Activated CD4-positive, alpha-beta T cell treated with anti-CD3 and anti-CD28 coated beads for 36 hours (primary cell): Measurements from ENCODE around the gene CLRN2. TPM values are rescaled to one million over a fixed set of nuclear protein-coding genes. Genes with fewer than 3 reads are reported as not detected.
A peak's percentile ranks its signal among the peaks of the same experiment; 100 is the strongest.
"Not testable (repeated sequence)": the region's sequence is repeated elsewhere in the genome, so short reads cannot be mapped to it uniquely, and the experiment has no call there.

ENCODE experiments used
- ATAC-seq: fragments of 200-7000 bp; cut with Tn5 transposase; one replicate; pipeline ENCODE4 v1.10.0; 2021; ENCODE audit warnings: mild to moderate bottlenecking, moderate library complexity
- CTCF ChIA-PET: fragments of 350-600 bp; sonication (Branson Sonifier 250); formaldehyde crosslinking; loops from one replicate; lab custom pipeline; 2021; ENCODE audit warnings: antibody characterized with exemption; lab: Charles Lee
- POLR2A ChIA-PET: fragments of 350-600 bp; sonication (Branson Sonifier 250); formaldehyde crosslinking; loops from one replicate; lab custom pipeline; 2021; ENCODE audit warnings: antibody characterized with exemption, inconsistent platforms; lab: Charles Lee
- DNase-seq: peaks from one replicate; pipeline ENCODE4 v3.0.0-alpha.2; 2020
- H3K27ac Mint-ChIP-seq: one replicate; pipeline ENCODE4 v1.8.0; 2021; ENCODE audit warnings: mixed read lengths
- H3K27me3 Mint-ChIP-seq: one replicate; pipeline ENCODE4 v1.8.0; 2021; ENCODE audit warnings: mixed read lengths
- H3K36me3 Mint-ChIP-seq: one replicate; pipeline ENCODE4 v1.8.0; 2021; ENCODE audit warnings: low read depth, mixed read lengths
- H3K4me1 Mint-ChIP-seq: one replicate; pipeline ENCODE4 v1.8.0; 2021; ENCODE audit warnings: mixed read lengths
- H3K4me3 Mint-ChIP-seq: one replicate; pipeline ENCODE4 v1.8.0; 2021; ENCODE audit warnings: mild to moderate bottlenecking, moderate library complexity, mixed read lengths
- H3K9me3 Mint-ChIP-seq: one replicate; pipeline ENCODE4 v1.8.0; 2021; ENCODE audit warnings: low read depth, mixed read lengths
- intact Hi-C, 2 experiments: fragments of 100-400 bp; cut with DNase I in 1 of 2; cut with micrococcal nuclease in 1 of 2; formaldehyde crosslinking; loops; one replicate each; pipeline versions ENCODE4 v1.14.2 to v1.15.1; 2022 to 2024; cut with DNase I, micrococcal nuclease
- total RNA-seq, 2 experiments: library from RNA; stranded (reverse); gene quantifications; one replicate each; pipeline ENCODE4 v1.2.3, GENCODE V29; 2021

CLRN2 gene
- total RNA-seq, 2 experiments from 2014 or later, result not detected

- no peaks in the 10 kb centered on the region for H3K9me3 Mint-ChIP-seq
- ChIA-PET POLR2A (no interaction called here), CTCF (interaction anchor here (0.6 to 1.3 kb wide), 3 partner anchors 13 to 1674 kb away, joined by 4 to 7 read pairs (median 5); no protein-coding TSS in a partner anchor)
- ATAC-seq (no peak), DNase-seq (no peak)
- no peaks in the 10 kb centered on the region for H3K27me3 Mint-ChIP-seq
- peaks cover 5% of the 10 kb centered on the region for H3K4me1 Mint-ChIP-seq
- intact Hi-C loops, result no loop called here
- H3K4me3 Mint-ChIP-seq, result no peak overlapping the region
- no peak overlapping the region for H3K27ac Mint-ChIP-seq
- no peaks in the 10 kb centered on the region for H3K36me3 Mint-ChIP-seq
Observed at GRCh38 chr4:17562157-17562556, 47.2 kb downstream of the CLRN2 start.

GRCh38 chr4:17565846-17566245 lies 50.9 kb downstream of the CLRN2 start:
- ChIA-PET CTCF (interaction anchor here (0.7 kb wide), 1 partner anchor 129 kb away, joined by 4 read pairs; no protein-coding TSS in a partner anchor), POLR2A (no interaction called here)
- H3K27ac Mint-ChIP-seq, result no peak overlapping the region
- H3K9me3 Mint-ChIP-seq, result no peaks in the 10 kb centered on the region
- ATAC-seq (no peak), DNase-seq (no peak)
- H3K4me1 Mint-ChIP-seq, result peaks cover 5% of the 10 kb centered on the region
- H3K27me3 Mint-ChIP-seq, result no peaks in the 10 kb centered on the region
- H3K36me3 Mint-ChIP-seq, result no peaks in the 10 kb centered on the region
- no peak overlapping the region for H3K4me3 Mint-ChIP-seq
- intact Hi-C loops, result no loop called here

DNA sequence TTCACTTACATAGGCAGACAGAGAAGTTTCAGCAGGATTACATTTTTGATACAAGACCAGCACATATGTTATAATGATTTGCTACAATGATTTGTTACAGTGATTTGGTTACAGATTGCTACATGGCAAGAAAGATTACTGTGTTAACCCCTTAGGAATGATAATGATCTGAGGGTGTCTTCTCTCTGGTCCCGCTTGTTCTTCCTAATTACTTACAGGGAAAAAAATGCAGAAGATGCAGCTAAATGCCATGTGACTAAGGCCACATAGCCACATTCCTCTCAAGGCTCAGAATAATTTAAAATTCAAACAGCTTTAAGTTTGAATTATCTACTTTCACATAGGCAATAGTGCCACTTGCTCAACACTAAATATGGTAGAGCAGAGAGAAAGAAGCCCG lies 52.3 kb downstream of the CLRN2 start:
- Mint-ChIP-seq H3K4me1 (no peaks in the 10 kb centered on the region), H3K9me3 (no peaks in the 10 kb centered on the region), H3K4me3 (no peak overlapping the region), H3K27me3 (no peaks in the 10 kb centered on the region), H3K36me3 (no peaks in the 10 kb centered on the region), H3K27ac (no peak overlapping the region)
- DNase-seq, result no peak
- intact Hi-C loops, result no loop called here
- no peak for ATAC-seq
- ChIA-PET CTCF (no interaction called here), POLR2A (no interaction called here)

DNA sequence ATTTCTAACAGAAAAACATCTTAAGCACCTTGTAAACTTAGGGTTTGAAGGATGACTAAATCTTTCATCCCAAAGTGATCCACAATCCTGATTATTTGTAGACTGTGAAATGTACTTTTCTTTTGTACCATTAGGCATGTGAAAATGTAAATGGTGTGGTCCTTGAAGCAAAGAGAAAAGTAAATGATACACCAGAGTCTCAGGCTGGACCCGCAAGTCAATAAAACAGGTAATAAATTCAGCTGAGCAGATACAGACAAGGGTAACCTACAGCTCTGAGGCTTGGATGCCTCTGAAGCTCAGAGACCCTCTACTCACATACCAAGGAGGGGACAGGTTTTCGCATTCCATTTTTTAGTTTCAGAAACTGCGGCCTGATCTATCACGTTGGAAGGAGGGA lies 59.2 kb downstream of the CLRN2 start:
- no peaks in the 10 kb centered on the region for H3K9me3 Mint-ChIP-seq
- ChIA-PET POLR2A (no interaction called here), CTCF (interaction anchor here (0.6 to 2.1 kb wide), 2 partner anchors 25 to 517 kb away, joined by 3 to 8 read pairs; no protein-coding TSS in a partner anchor)
- H3K36me3 Mint-ChIP-seq, result peaks cover 11% of the 10 kb centered on the region
- no peak for ATAC-seq
- intact Hi-C loops, result no loop called here
- no peak overlapping the region for H3K4me3 Mint-ChIP-seq
- no peaks in the 10 kb centered on the region for H3K27me3 Mint-ChIP-seq
- peaks cover 15% of the 10 kb centered on the region for H3K4me1 Mint-ChIP-seq
- peak overlapping the region; percentile 58 for H3K27ac Mint-ChIP-seq
- DNase-seq, result no peak

DNA sequence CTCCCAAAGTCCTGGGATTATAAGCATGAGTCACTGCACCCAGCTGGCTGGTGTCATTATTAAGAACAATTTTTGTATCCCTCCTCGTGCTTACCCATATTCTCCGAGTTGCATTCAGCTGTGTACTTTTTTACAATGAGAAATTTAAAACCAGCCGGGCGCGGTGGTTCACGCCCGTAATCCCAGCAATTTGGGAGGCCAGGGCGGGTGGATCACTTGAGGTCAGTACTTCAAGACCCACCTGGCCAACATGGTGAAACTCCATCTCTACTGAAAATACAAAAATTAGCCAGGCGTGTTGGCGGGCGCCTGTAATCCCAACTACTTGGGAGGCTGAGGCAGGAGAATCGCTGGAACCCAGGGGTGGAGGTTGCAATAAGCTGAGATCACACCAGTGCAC lies 60.2 kb downstream of the CLRN2 start:
- DNase-seq, H3K27me3 Mint-ChIP-seq, H3K4me3 Mint-ChIP-seq, ATAC-seq, H3K27ac Mint-ChIP-seq, POLR2A ChIA-PET, intact Hi-C loops, H3K9me3 Mint-ChIP-seq: not testable (repeated sequence)
- CTCF ChIA-PET, result interaction anchor here (0.6 to 2.1 kb wide), 3 partner anchors 26 to 551 kb away, joined by 3 to 8 read pairs (median 7); partner anchors contain the start of gene MED28
- H3K4me1 Mint-ChIP-seq, result peaks cover 24% of the 10 kb centered on the region
- H3K36me3 Mint-ChIP-seq, result peaks cover 19% of the 10 kb centered on the region

Other genes with a start within 250 kb of the CLRN2 start
- 10 to 100 TPM; 34.5 to 34.6 TPM for gene QDPR, start 3.1 kb upstream of the CLRN2 start, total RNA-seq
- gene LAP3, start 62.0 kb downstream of the CLRN2 start, total RNA-seq, result 100 to 1,000 TPM; 126 to 128 TPM
- gene MED28, start 99.5 kb downstream of the CLRN2 start, total RNA-seq, result 10 to 100 TPM; 43.0 to 58.0 TPM